Activated CD8-positive, alpha-beta T cell treated with anti-CD3 and anti-CD28 coated beads, Interleukin-2, amount 10 ng/mL, durations not matched to agents 7 days and 5 days (primary cell): Measurements from ENCODE around the gene SUFU. TPM values are rescaled to one million over a fixed set of nuclear protein-coding genes. Genes with fewer than 3 reads are reported as not detected.

ENCODE experiments used
- ATAC-seq: fragments of 150-1000 bp; cut with Tn5 transposase; one replicate; pipeline ENCODE4 v1.10.0; 2021; ENCODE audit warnings: moderate library complexity
- CTCF ChIA-PET: fragments of 350-600 bp; sonication (Branson Sonifier 250); formaldehyde crosslinking; loops from one replicate; lab custom pipeline; 2021; ENCODE audit warnings: antibody characterized with exemption; lab: Charles Lee
- POLR2A ChIA-PET: fragments of 350-600 bp; sonication (Branson Sonifier 250); formaldehyde crosslinking; loops from one replicate; lab custom pipeline; 2021; ENCODE audit warnings: antibody characterized with exemption; lab: Charles Lee
- DNase-seq: peaks from one replicate; pipeline ENCODE4 v3.0.0-alpha.2; 2020
- H3K27ac Mint-ChIP-seq: one replicate; pipeline ENCODE4 v1.8.0; 2021; ENCODE audit warnings: mild to moderate bottlenecking, mixed read lengths
- H3K27me3 Mint-ChIP-seq: one replicate; pipeline ENCODE4 v1.8.0; 2021; ENCODE audit warnings: low read depth, mixed read lengths
- H3K36me3 Mint-ChIP-seq: one replicate; pipeline ENCODE4 v1.8.0; 2021; ENCODE audit warnings: low read depth, mixed read lengths
- H3K4me1 Mint-ChIP-seq: one replicate; pipeline ENCODE4 v1.8.0; 2021; ENCODE audit warnings: low read depth, mixed read lengths
- H3K4me3 Mint-ChIP-seq: one replicate; pipeline ENCODE4 v1.8.0; 2021; ENCODE audit warnings: mild to moderate bottlenecking, mixed read lengths
- H3K9me3 Mint-ChIP-seq: one replicate; pipeline ENCODE4 v1.8.0; 2022; ENCODE audit warnings: mixed read lengths; ENCODE audit not compliant: insufficient read depth
- total RNA-seq, 2 experiments: library from RNA; stranded (reverse); gene quantifications; one replicate each; pipeline ENCODE4 v1.2.3, GENCODE V29; 2021

SUFU gene
- total RNA-seq, 2 experiments from 2014 or later: 10.6 to 12.0 TPM

- Mint-ChIP-seq H3K27ac (no peak overlapping the region), H3K9me3 (no peaks in the 10 kb centered on the region), H3K36me3 (no peaks in the 10 kb centered on the region), H3K4me1 (peaks cover 2% of the 10 kb centered on the region), H3K27me3 (no peaks in the 10 kb centered on the region), H3K4me3 (no peak overlapping the region)
- DNase-seq (no peak), ATAC-seq (no peak)
- ChIA-PET POLR2A (no interaction called here), CTCF (interaction anchor here (1.3 to 2.2 kb wide), 4 partner anchors 9 to 40 kb away, joined by 3 to 7 read pairs (median 4); no protein-coding TSS in a partner anchor)
These were observed 120.3 kb downstream of the SUFU start for GRCh38 chr10:102624094-102624493.

GRCh38 chr10:102624751-102625645 lies 121.2 kb downstream of the SUFU start:
- H3K9me3 Mint-ChIP-seq: no peaks in the 10 kb centered on the region
- POLR2A ChIA-PET: no interaction called here
- ATAC-seq (no peak), DNase-seq (no peak)
- CTCF ChIA-PET: interaction anchor here (1.3 to 2.2 kb wide), 4 partner anchors 9 to 41 kb away, joined by 3 to 7 read pairs (median 4); no protein-coding TSS in a partner anchor
- no peaks in the 10 kb centered on the region for H3K27me3 Mint-ChIP-seq
- H3K27ac Mint-ChIP-seq: peak overlapping the region; percentile 37
- H3K4me1 Mint-ChIP-seq: peaks cover 2% of the 10 kb centered on the region
- no peaks in the 10 kb centered on the region for H3K36me3 Mint-ChIP-seq
- H3K4me3 Mint-ChIP-seq: no peak overlapping the region

- CTCF ChIA-PET: interaction anchor here (1.2 to 2.2 kb wide), 4 partner anchors 11 to 44 kb away, joined by 3 to 7 read pairs (median 4); partner anchors contain the start of gene TRIM8
- Mint-ChIP-seq H3K4me3 (no peak overlapping the region), H3K4me1 (peaks cover 2% of the 10 kb centered on the region), H3K27me3 (no peaks in the 10 kb centered on the region), H3K36me3 (no peaks in the 10 kb centered on the region), H3K27ac (no peak overlapping the region), H3K9me3 (no peaks in the 10 kb centered on the region)
- ATAC-seq: no peak
- no peak for DNase-seq
- POLR2A ChIA-PET: no interaction called here
These were observed 122.4 kb downstream of the SUFU start for GRCh38 chr10:102626026-102626685.

GRCh38 chr10:102627291-102627735 lies 123.5 kb downstream of the SUFU start:
- ATAC-seq (no peak), DNase-seq (no peak)
- no peaks in the 10 kb centered on the region for H3K27me3 Mint-ChIP-seq
- POLR2A ChIA-PET: interaction anchor here (0.9 kb wide), 1 partner anchor 15 kb away, joined by 3 read pairs; no protein-coding TSS in a partner anchor
- no peak overlapping the region for H3K4me3 Mint-ChIP-seq
- no peaks in the 10 kb centered on the region for H3K9me3 Mint-ChIP-seq
- CTCF ChIA-PET: interaction anchor here (1.7 kb wide), 1 partner anchor 12 kb away, joined by 5 read pairs; no protein-coding TSS in a partner anchor
- peak overlapping the region; percentile 63 for H3K27ac Mint-ChIP-seq
- no peaks in the 10 kb centered on the region for H3K36me3 Mint-ChIP-seq
- H3K4me1 Mint-ChIP-seq: peaks cover 12% of the 10 kb centered on the region

GRCh38 chr10:102627736-102628293 lies 124.0 kb downstream of the SUFU start:
- CTCF ChIA-PET: interaction anchor here (1.7 kb wide), 1 partner anchor 13 kb away, joined by 5 read pairs; no protein-coding TSS in a partner anchor
- POLR2A ChIA-PET: interaction anchor here (0.9 kb wide), 1 partner anchor 15 kb away, joined by 3 read pairs; no protein-coding TSS in a partner anchor
- no peaks in the 10 kb centered on the region for H3K27me3 Mint-ChIP-seq
- H3K36me3 Mint-ChIP-seq: no peaks in the 10 kb centered on the region
- ATAC-seq (no peak), DNase-seq (no peak)
- H3K4me3 Mint-ChIP-seq: no peak overlapping the region
- peaks cover 17% of the 10 kb centered on the region for H3K4me1 Mint-ChIP-seq
- no peaks in the 10 kb centered on the region for H3K9me3 Mint-ChIP-seq
- H3K27ac Mint-ChIP-seq: peak overlapping the region; percentile 63

GRCh38 chr10:102628451-102628911 lies 124.7 kb downstream of the SUFU start:
- CTCF ChIA-PET: no interaction called here
- H3K9me3 Mint-ChIP-seq: no peaks in the 10 kb centered on the region
- H3K4me3 Mint-ChIP-seq: no peak overlapping the region
- POLR2A ChIA-PET: no interaction called here
- no peaks in the 10 kb centered on the region for H3K36me3 Mint-ChIP-seq
- peaks cover 24% of the 10 kb centered on the region for H3K4me1 Mint-ChIP-seq
- DNase-seq: no peak
- no peaks in the 10 kb centered on the region for H3K27me3 Mint-ChIP-seq
- no peak overlapping the region for H3K27ac Mint-ChIP-seq
- no peak for ATAC-seq

- Mint-ChIP-seq H3K4me3 (no peak overlapping the region), H3K27ac (no peak overlapping the region), H3K36me3 (no peaks in the 10 kb centered on the region), H3K4me1 (peaks cover 38% of the 10 kb centered on the region), H3K27me3 (no peaks in the 10 kb centered on the region), H3K9me3 (no peaks in the 10 kb centered on the region)
- POLR2A ChIA-PET: no interaction called here
- ATAC-seq (no peak), DNase-seq (no peak)
- CTCF ChIA-PET: interaction anchor here (1.1 kb wide), 1 partner anchor 126 kb away, joined by 3 read pairs; no protein-coding TSS in a partner anchor
These were observed 126.2 kb downstream of the SUFU start for GRCh38 chr10:102629661-102630614.

GRCh38 chr10:102630663-102631062 lies 126.9 kb downstream of the SUFU start:
- Mint-ChIP-seq H3K36me3 (no peaks in the 10 kb centered on the region), H3K9me3 (no peaks in the 10 kb centered on the region), H3K4me1 (peaks cover 45% of the 10 kb centered on the region), H3K27ac (no peak overlapping the region), H3K27me3 (no peaks in the 10 kb centered on the region), H3K4me3 (no peak overlapping the region)
- CTCF ChIA-PET: no interaction called here
- ATAC-seq (no peak), DNase-seq (no peak)
- POLR2A ChIA-PET: no interaction called here

- DNase-seq (no peak), ATAC-seq (no peak)
- Mint-ChIP-seq H3K36me3 (no peaks in the 10 kb centered on the region), H3K4me1 (peaks cover 54% of the 10 kb centered on the region), H3K27ac (peak overlapping the region; percentile 80), H3K9me3 (no peaks in the 10 kb centered on the region), H3K4me3 (no peak overlapping the region), H3K27me3 (no peaks in the 10 kb centered on the region)
- ChIA-PET CTCF (interaction anchor here (0.6 to 1.9 kb wide), 7 partner anchors 9 to 48 kb away, joined by 3 to 9 read pairs (median 4); partner anchors contain the start of gene TRIM8), POLR2A (interaction anchor here (1.1 to 1.2 kb wide), 2 partner anchors 13 to 18 kb away, joined by 3 to 4 read pairs; partner anchors contain the start of gene TRIM8)
These were observed 128.0 kb downstream of the SUFU start for GRCh38 chr10:102631525-102632393.
